KMS-11 (cell line): ENCODE measurements around the gene SPP2.

Source experiments
- H2AFZ ChIP-seq: fragments of 200-600 bp; sonication (generic); 2 replicates; pipeline ENCODE4 v1.6.1; 2016; ENCODE audit warnings: antibody characterized with exemption, mixed run types, low read depth
- H3K27ac ChIP-seq: fragments of 200-600 bp; sonication (generic); 2 replicates; pipeline ENCODE4 v1.6.1; 2016; ENCODE audit warnings: mild to moderate bottlenecking, mixed run types
- H3K27me3 ChIP-seq: fragments of 200-600 bp; sonication (generic); 2 replicates; pipeline ENCODE4 v1.6.1; 2017; ENCODE audit warnings: mild to moderate bottlenecking, low read depth, mixed run types, moderate library complexity; ENCODE audit not compliant: insufficient read depth
- H3K36me3 ChIP-seq: fragments of 200-600 bp; sonication (generic); 2 replicates; pipeline ENCODE4 v1.6.1; 2017; ENCODE audit warnings: mild to moderate bottlenecking, mixed run types; ENCODE audit not compliant: insufficient read depth
- H3K4me1 ChIP-seq: fragments of 200-600 bp; sonication (generic); 2 replicates; pipeline ENCODE4 v1.6.1; 2016; ENCODE audit warnings: mild to moderate bottlenecking, low read depth, mixed run types; ENCODE audit not compliant: poor library complexity, severe bottlenecking
- H3K4me2 ChIP-seq: fragments of 200-600 bp; sonication (generic); 2 replicates; pipeline ENCODE4 v1.7.0; 2016; ENCODE audit warnings: mild to moderate bottlenecking, mixed run types
- H3K4me3 ChIP-seq: fragments of 200-600 bp; sonication (generic); IDR thresholded peaks from 2 replicates; pipeline ENCODE4 v1.6.1; 2017; ENCODE audit warnings: low read depth, low read length, mixed read lengths; ENCODE audit not compliant: insufficient read depth
- H3K79me2 ChIP-seq: fragments of 200-600 bp; sonication (generic); 2 replicates; pipeline ENCODE4 v1.6.1; 2016; ENCODE audit warnings: low read depth, mixed run types; ENCODE audit not compliant: insufficient read depth
- H3K9ac ChIP-seq: fragments of 200-600 bp; sonication (generic); 2 replicates; pipeline ENCODE4 v1.6.1; 2016; ENCODE audit warnings: mild to moderate bottlenecking, mixed run types
- H4K20me1 ChIP-seq: fragments of 200-600 bp; sonication (generic); 2 replicates; pipeline ENCODE4 v1.6.1; 2016; ENCODE audit warnings: mild to moderate bottlenecking, mixed run types; ENCODE audit not compliant: insufficient read depth
- TF ChIP-seq, protein P1 (sequence below): fragments of 200-600 bp; sonication (generic); conservative IDR thresholded peaks from 2 replicates; pipeline ENCODE4 v1.6.1; 2017; ENCODE audit warnings: low read depth, mild to moderate bottlenecking, antibody characterized with exemption, low read length, moderate library complexity, mixed read lengths

Gene SPP2

DNA sequence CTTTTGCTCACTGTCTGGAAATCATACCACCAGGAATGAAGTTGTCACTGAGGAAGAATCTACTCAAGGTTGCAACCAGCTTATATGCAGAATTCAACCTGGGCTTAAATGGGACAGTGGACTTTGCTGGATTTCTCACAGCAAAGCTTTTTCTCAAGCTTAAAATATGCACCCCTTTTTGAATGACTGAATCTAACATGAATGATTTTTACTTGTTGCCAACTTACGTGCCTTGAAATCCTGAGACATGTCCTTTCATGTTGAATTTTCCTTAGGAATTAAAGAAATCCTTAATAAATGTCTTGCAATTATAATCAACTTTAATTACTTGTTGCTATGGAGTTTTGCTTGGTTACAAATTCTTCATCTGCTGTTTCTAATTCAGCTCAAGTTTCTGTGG lies 57.4 kb downstream of the SPP2 start:
- H2AFZ ChIP-seq: no peak overlapping the region
- H3K27ac ChIP-seq: no peak overlapping the region
- no peaks in the 10 kb centered on the region for H3K4me1 ChIP-seq
- no peak overlapping the region for H3K4me3 ChIP-seq
- H3K79me2 ChIP-seq: no peaks in the 10 kb centered on the region
- TF ChIP-seq, protein P1, sequence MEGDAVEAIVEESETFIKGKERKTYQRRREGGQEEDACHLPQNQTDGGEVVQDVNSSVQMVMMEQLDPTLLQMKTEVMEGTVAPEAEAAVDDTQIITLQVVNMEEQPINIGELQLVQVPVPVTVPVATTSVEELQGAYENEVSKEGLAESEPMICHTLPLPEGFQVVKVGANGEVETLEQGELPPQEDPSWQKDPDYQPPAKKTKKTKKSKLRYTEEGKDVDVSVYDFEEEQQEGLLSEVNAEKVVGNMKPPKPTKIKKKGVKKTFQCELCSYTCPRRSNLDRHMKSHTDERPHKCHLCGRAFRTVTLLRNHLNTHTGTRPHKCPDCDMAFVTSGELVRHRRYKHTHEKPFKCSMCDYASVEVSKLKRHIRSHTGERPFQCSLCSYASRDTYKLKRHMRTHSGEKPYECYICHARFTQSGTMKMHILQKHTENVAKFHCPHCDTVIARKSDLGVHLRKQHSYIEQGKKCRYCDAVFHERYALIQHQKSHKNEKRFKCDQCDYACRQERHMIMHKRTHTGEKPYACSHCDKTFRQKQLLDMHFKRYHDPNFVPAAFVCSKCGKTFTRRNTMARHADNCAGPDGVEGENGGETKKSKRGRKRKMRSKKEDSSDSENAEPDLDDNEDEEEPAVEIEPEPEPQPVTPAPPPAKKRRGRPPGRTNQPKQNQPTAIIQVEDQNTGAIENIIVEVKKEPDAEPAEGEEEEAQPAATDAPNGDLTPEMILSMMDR: no peak
- no peaks in the 10 kb centered on the region for H3K27me3 ChIP-seq
- no peak overlapping the region for H3K4me2 ChIP-seq
- H3K9ac ChIP-seq: no peak overlapping the region
- H3K36me3 ChIP-seq: no peaks in the 10 kb centered on the region
- no peaks in the 10 kb centered on the region for H4K20me1 ChIP-seq

DNA sequence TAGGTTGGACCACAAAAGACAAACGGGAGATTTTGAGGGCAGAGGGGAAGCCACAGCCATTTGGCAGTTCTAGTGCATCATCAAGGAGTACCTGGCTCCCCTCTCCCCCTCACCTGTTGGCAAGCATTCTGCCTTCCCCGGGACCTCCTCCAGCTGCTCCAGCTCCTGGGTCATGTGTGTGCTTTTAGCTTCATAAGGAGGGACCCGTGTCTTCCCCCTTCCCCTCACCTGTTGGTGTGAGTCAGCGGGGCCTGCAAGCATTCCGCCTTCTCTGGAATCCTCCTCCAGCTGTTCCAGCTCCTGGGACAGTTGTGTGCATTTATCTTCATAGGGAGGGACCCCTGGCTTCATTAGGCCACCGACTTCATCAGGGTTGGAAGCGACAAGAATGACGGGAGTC lies 58.8 kb downstream of the SPP2 start:
- H3K4me2 ChIP-seq: no peak overlapping the region
- no peaks in the 10 kb centered on the region for H3K27me3 ChIP-seq
- no peak overlapping the region for H3K27ac ChIP-seq
- H4K20me1 ChIP-seq: no peaks in the 10 kb centered on the region
- H3K36me3 ChIP-seq: no peaks in the 10 kb centered on the region
- H3K9ac ChIP-seq: no peak overlapping the region
- no peaks in the 10 kb centered on the region for H3K4me1 ChIP-seq
- H3K4me3 ChIP-seq: no peak overlapping the region
- H2AFZ ChIP-seq: no peak overlapping the region
- no peaks in the 10 kb centered on the region for H3K79me2 ChIP-seq
- TF ChIP-seq, protein P1: no peak

DNA sequence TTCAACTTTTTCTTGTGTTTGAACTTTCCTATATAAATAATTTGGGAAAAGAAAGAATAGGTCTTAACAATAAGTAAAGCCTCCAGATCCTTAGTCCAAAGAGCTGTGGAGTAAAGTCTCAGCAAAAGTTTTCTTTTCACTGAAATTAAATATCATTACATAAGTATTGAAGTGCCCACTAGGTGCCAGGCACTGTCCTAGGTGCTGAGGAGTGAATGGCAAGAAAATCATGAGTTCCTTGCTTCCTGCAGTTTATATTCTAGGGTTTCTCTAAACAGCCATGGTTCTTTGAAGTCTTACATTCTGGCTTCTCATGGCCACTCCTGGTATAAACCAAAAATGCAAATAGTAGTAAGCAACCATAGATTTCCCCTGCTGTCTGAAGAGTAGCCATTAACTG lies 59.7 kb downstream of the SPP2 start:
- no peaks in the 10 kb centered on the region for H3K4me1 ChIP-seq
- no peak overlapping the region for H3K27ac ChIP-seq
- no peak overlapping the region for H3K4me2 ChIP-seq
- no peak overlapping the region for H2AFZ ChIP-seq
- H3K27me3 ChIP-seq: no peaks in the 10 kb centered on the region
- TF ChIP-seq, protein P1: no peak
- H3K9ac ChIP-seq: no peak overlapping the region
- no peak overlapping the region for H3K4me3 ChIP-seq
- no peaks in the 10 kb centered on the region for H3K36me3 ChIP-seq
- H3K79me2 ChIP-seq: no peaks in the 10 kb centered on the region
- H4K20me1 ChIP-seq: no peaks in the 10 kb centered on the region

DNA sequence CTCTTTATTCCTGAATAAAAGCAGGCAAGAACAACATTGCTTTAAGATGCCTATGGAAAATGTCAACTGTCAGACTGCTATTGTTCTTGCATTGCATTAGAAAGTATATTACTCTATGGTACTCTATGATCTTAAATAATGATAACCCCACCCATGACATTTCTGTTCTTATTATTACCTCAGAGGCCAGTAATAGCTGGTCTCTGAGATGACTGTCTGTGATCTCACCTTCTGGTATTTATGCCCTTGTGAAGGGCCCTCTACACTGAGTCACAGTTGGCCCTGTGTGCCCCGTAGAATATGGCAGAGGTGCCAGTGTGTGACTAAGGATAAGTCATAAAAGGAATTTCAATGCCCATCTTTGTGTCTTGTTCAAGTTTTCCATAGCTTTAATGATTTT lies 61.0 kb downstream of the SPP2 start:
- H3K4me3 ChIP-seq: no peak overlapping the region
- no peak overlapping the region for H2AFZ ChIP-seq
- H3K27me3 ChIP-seq: no peaks in the 10 kb centered on the region
- no peaks in the 10 kb centered on the region for H3K4me1 ChIP-seq
- no peaks in the 10 kb centered on the region for H3K79me2 ChIP-seq
- no peak overlapping the region for H3K9ac ChIP-seq
- H3K27ac ChIP-seq: no peak overlapping the region
- no peaks in the 10 kb centered on the region for H4K20me1 ChIP-seq
- no peaks in the 10 kb centered on the region for H3K36me3 ChIP-seq
- no peak overlapping the region for H3K4me2 ChIP-seq
- TF ChIP-seq, protein P1: no peak

DNA sequence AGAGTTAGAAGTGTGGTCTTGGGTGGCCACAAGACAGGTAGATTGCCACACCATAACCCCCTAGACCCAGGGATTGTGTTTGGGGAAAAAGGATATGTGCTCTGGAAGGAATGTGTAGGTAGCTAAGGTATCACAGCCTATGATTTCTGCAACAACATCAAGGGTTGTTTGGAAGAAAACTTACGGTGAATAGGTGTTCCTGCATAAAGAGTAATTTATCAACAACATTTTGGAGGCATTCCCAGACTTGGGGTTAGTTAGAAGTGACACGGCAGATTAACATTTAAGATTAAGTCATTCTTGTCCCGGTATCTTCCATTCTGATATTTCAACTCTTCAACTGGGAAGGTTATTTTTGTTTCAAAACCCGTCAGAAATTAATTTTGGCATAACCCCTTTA lies 65.5 kb downstream of the SPP2 start:
- Histone ChIP-seq H3K4me2 (no peak overlapping the region), H3K79me2 (no peaks in the 10 kb centered on the region), H3K27ac (no peak overlapping the region), H3K4me1 (no peaks in the 10 kb centered on the region), H2AFZ (no peak overlapping the region), H4K20me1 (no peaks in the 10 kb centered on the region), H3K4me3 (no peak overlapping the region), H3K27me3 (no peaks in the 10 kb centered on the region), H3K36me3 (no peaks in the 10 kb centered on the region), H3K9ac (no peak overlapping the region)
- TF ChIP-seq, protein P1: no peak
